ENCODE data around the gene PCDHGA8. TPM values are rescaled to one million over a fixed set of nuclear protein-coding genes. Genes with fewer than 3 reads are reported as not detected.
"Not testable (repeated sequence)": the region's sequence is repeated elsewhere in the genome, so short reads cannot be mapped to it uniquely, and the experiment has no call there.

Gene PCDHGA8
- total and polyA plus RNA-seq, 11 donors = 0.76 to 14.6 (median 8.1) TPM

DNA sequence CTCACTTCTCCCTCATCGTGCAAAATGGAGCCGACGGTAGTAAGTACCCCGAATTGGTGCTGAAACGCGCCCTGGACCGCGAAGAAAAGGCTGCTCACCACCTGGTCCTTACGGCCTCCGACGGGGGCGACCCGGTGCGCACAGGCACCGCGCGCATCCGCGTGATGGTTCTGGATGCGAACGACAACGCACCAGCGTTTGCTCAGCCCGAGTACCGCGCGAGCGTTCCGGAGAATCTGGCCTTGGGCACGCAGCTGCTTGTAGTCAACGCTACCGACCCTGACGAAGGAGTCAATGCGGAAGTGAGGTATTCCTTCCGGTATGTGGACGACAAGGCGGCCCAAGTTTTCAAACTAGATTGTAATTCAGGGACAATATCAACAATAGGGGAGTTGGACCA, 38.9 kb downstream of the PCDHGA8 start:
- H3K27ac ChIP-seq = peak overlapping the region in 5 of 12 donors; percentile 25 to 67 (median 38)
- 23 to 43% (median 26%) methylated on average over 37 of the region's 37 CpGs for WGBS, 4 donors
- ATAC-seq (peak in 3 of 4 donors; percentile 19 to 51 (median 49)), DNase-seq (no peak)
- peaks cover 0 to 46% (median 0%) of the 10 kb centered on the region in 9 donors for H3K27me3 ChIP-seq
- peaks cover 0 to 16% (median 0%) of the 10 kb centered on the region in 12 donors for H3K4me1 ChIP-seq
- H3K36me3 ChIP-seq = peaks cover 0 to 26% (median 0%) of the 10 kb centered on the region in 9 donors
- peak overlapping the region in 11 of 12 donors; percentile 19 to 58 (median 42) for H3K4me3 ChIP-seq
- TF ChIP-seq POLR2A (IDR thresholded peaks at IDR 0.05) = no peak
- TF ChIP-seq, protein P1, sequence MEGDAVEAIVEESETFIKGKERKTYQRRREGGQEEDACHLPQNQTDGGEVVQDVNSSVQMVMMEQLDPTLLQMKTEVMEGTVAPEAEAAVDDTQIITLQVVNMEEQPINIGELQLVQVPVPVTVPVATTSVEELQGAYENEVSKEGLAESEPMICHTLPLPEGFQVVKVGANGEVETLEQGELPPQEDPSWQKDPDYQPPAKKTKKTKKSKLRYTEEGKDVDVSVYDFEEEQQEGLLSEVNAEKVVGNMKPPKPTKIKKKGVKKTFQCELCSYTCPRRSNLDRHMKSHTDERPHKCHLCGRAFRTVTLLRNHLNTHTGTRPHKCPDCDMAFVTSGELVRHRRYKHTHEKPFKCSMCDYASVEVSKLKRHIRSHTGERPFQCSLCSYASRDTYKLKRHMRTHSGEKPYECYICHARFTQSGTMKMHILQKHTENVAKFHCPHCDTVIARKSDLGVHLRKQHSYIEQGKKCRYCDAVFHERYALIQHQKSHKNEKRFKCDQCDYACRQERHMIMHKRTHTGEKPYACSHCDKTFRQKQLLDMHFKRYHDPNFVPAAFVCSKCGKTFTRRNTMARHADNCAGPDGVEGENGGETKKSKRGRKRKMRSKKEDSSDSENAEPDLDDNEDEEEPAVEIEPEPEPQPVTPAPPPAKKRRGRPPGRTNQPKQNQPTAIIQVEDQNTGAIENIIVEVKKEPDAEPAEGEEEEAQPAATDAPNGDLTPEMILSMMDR (IDR thresholded peaks at IDR 0.05) = no peak
- H3K9me3 ChIP-seq = peaks cover 0 to 99% (median 41%) of the 10 kb centered on the region in 12 donors
- intact Hi-C loops (cut with DNase I) = loop anchor here in 4 of 10 donors (5.0 kb wide), 3 partner anchors 96 to 131 kb away; no protein-coding TSS in a partner anchor

GRCh38 chr5:141432308-141432707, 39.9 kb downstream of the PCDHGA8 start:
- ATAC-seq = not testable (repeated sequence)

DNA sequence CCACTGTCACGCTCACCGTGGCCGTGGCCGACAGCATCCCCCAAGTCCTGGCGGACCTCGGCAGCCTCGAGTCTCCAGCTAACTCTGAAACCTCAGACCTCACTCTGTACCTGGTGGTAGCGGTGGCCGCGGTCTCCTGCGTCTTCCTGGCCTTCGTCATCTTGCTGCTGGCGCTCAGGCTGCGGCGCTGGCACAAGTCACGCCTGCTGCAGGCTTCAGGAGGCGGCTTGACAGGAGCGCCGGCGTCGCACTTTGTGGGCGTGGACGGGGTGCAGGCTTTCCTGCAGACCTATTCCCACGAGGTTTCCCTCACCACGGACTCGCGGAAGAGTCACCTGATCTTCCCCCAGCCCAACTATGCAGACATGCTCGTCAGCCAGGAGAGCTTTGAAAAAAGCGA, 40.3 kb downstream of the PCDHGA8 start:
- not testable (repeated sequence) for ATAC-seq, H3K4me3 ChIP-seq
- peaks cover 0 to 99% (median 30%) of the 10 kb centered on the region in 12 donors for H3K9me3 ChIP-seq

More at GRCh38 chr5:141432308-141432707, 39.9 kb downstream of the PCDHGA8 start:
- intact Hi-C loops (cut with DNase I) = loop anchor here in 4 of 10 donors (5.0 kb wide), 3 partner anchors 95 to 130 kb away; no protein-coding TSS in a partner anchor
- not testable (repeated sequence) for DNase-seq, H3K4me3 ChIP-seq, H3K27ac ChIP-seq
- peaks cover 0 to 99% (median 33%) of the 10 kb centered on the region in 12 donors for H3K9me3 ChIP-seq
- WGBS, 4 donors = 20 to 41% (median 41%) methylated on average over 1 to 38 of the region's 38 CpGs
- H3K4me1 ChIP-seq = peaks cover 0 to 16% (median 0%) of the 10 kb centered on the region in 12 donors
- peaks cover 0 to 22% (median 0%) of the 10 kb centered on the region in 9 donors for H3K36me3 ChIP-seq
- H3K27me3 ChIP-seq = peaks cover 0 to 44% (median 0%) of the 10 kb centered on the region in 9 donors

DNA sequence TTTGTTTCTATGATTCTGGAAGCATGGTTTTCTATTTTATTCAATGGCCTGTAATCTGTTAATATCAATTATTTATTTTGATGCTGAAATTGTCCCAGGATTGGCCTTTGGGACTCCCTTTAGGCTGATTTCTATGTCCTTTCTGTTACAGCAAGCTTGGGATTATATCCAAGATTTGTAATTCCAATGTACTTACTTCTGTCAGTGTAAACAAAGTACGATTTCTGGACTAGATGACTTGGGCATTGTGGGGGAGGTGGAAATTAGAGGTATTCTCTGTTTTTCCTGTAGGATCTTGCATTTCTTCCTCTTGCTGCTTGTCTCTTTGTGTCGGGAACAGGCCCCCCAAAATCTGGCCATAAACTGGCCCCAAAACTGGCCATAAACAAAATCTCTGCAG, 41.6 kb downstream of the PCDHGA8 start:
- Histone ChIP-seq H3K27ac (no peak overlapping the region), H3K4me1 (peaks cover 0 to 16% (median 0%) of the 10 kb centered on the region in 12 donors), H3K4me3 (no peak overlapping the region), H3K36me3 (peaks cover 0 to 11% (median 0%) of the 10 kb centered on the region in 9 donors), H3K9me3 (peaks cover 0 to 98% (median 22%) of the 10 kb centered on the region in 12 donors), H3K27me3 (peaks cover 0 to 44% (median 0%) of the 10 kb centered on the region in 9 donors)
- ATAC-seq (no peak), DNase-seq (no peak)
- 73 to 86% (median 82%) methylated on average over 2 of the region's 2 CpGs for WGBS, 4 donors
- intact Hi-C loops (cut with DNase I) = loop anchor here in 4 of 10 donors (5.0 kb wide), 3 partner anchors 93 to 128 kb away; no protein-coding TSS in a partner anchor
- TF ChIP-seq POLR2A (IDR thresholded peaks at IDR 0.05) = no peak

More for the DNA sequence above, 40.3 kb downstream of the PCDHGA8 start:
- peaks cover 0 to 44% (median 0%) of the 10 kb centered on the region in 9 donors for H3K27me3 ChIP-seq
- 39 to 56% (median 49%) methylated on average over 14 to 29 of the region's 29 CpGs for WGBS, 4 donors
- not testable (repeated sequence) for H3K27ac ChIP-seq, DNase-seq
- H3K36me3 ChIP-seq = peaks cover 0 to 18% (median 0%) of the 10 kb centered on the region in 9 donors
- intact Hi-C loops (cut with DNase I) = loop anchor here in 4 of 10 donors (5.0 kb wide), 3 partner anchors 95 to 130 kb away; no protein-coding TSS in a partner anchor
- H3K4me1 ChIP-seq = peaks cover 0 to 16% (median 0%) of the 10 kb centered on the region in 12 donors

DNA sequence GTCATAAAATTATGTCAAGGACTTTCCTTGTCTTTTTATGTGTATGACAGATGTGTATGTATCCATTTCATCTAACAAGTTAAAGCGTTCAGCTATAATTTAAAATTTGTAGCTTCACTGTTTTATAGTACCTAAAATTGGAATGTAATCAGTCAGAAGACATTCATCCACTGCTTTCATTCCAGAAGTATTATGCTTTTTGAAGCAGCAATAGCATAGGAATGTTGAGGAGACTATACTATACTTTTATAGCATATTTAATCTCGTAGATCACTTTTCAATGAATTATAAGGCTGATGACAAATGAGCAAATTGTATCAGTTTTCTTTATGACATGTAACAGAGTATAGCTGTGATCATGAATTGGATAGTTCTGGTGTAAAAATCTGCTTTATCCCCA, 44.8 kb downstream of the PCDHGA8 start:
- peaks cover 0 to 16% (median 0%) of the 10 kb centered on the region in 9 donors for H3K27me3 ChIP-seq
- H3K27ac ChIP-seq = no peak overlapping the region
- H3K4me3 ChIP-seq = no peak overlapping the region
- ATAC-seq (no peak), DNase-seq (no peak)
- H3K9me3 ChIP-seq = peaks cover 0 to 98% (median 25%) of the 10 kb centered on the region in 12 donors
- H3K4me1 ChIP-seq = peaks cover 0 to 8% (median 0%) of the 10 kb centered on the region in 12 donors
- WGBS, 4 donors = 93 to 97% (median 96%) methylated on average over 2 of the region's 2 CpGs
- intact Hi-C loops (cut with DNase I) = no loop called here
- TF ChIP-seq, protein P1 (IDR thresholded peaks at IDR 0.05) = no peak
- TF ChIP-seq POLR2A (IDR thresholded peaks at IDR 0.05) = no peak
- peaks cover 0 to 7% (median 0%) of the 10 kb centered on the region in 9 donors for H3K36me3 ChIP-seq

Measured in heart left ventricle (tissue), 16 donors.